Peyer's patch (tissue), 4 donors: ENCODE data around the gene HPCAL1.

Source experiments
- POLR2A ChIP-seq, 2 donors: fragments of 450-650 bp; IDR thresholded peaks; one replicate each; pipeline ENCODE4 v1.5.1; 2017; ENCODE audit warnings: antibody characterized with exemption in 2 of 2, mild to moderate bottlenecking in 2 of 2, moderate library complexity in 2 of 2
- TF ChIP-seq, protein P1 (sequence below), 6 experiments: fragments of 450-650 bp in 4 of 6; fragments of 200-600 bp in 2 of 6; sonication (generic) in 1 of 6; IDR thresholded peaks; one replicate each; pipeline ENCODE4 v1.5.1; 2017 to 2019; ENCODE audit warnings: antibody characterized with exemption in 6 of 6, mild to moderate bottlenecking in 3 of 6, moderate library complexity in 1 of 6

DNA sequence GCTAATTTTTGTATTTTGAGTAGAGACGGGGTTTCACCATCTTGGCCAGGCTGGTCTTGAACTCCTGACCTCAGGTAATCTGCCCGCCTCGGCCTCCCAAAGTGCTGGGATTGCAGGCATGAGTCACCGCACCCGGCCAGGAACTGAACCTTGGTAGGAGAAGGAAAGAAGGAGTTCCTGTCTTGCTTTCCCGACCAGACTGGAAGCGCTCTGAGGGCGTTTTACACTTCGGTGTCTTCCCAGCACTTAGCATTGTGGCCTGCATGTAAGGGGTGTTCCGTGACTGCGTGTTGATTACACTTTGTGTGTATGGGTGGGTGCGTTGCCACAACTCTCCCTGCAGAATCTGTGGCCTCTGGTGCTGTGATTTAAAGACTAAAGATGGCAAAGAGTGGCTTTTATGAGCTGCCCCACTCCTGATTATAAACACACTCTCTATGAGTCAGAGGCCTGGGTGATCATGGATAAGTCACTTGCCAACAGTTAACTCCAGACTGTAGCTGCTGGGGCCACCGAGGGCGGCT, 99.4 kb downstream of the HPCAL1 start:
- TF ChIP-seq, protein P1, sequence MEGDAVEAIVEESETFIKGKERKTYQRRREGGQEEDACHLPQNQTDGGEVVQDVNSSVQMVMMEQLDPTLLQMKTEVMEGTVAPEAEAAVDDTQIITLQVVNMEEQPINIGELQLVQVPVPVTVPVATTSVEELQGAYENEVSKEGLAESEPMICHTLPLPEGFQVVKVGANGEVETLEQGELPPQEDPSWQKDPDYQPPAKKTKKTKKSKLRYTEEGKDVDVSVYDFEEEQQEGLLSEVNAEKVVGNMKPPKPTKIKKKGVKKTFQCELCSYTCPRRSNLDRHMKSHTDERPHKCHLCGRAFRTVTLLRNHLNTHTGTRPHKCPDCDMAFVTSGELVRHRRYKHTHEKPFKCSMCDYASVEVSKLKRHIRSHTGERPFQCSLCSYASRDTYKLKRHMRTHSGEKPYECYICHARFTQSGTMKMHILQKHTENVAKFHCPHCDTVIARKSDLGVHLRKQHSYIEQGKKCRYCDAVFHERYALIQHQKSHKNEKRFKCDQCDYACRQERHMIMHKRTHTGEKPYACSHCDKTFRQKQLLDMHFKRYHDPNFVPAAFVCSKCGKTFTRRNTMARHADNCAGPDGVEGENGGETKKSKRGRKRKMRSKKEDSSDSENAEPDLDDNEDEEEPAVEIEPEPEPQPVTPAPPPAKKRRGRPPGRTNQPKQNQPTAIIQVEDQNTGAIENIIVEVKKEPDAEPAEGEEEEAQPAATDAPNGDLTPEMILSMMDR (IDR thresholded peaks at IDR 0.05), result no peak
- TF ChIP-seq POLR2A (IDR thresholded peaks at IDR 0.05), result no peak
